HG02938 (cell line): Measurements from ENCODE around the gene BTBD8.
"Not testable (repeated sequence)": the region's sequence is repeated elsewhere in the genome, so short reads cannot be mapped to it uniquely, and the experiment has no call there.

Experiments used
- ATAC-seq: cut with Tn5 transposase; IDR thresholded peaks from one replicate; pipeline ENCODE4 v1.9.1; 2021; ENCODE audit warnings: mild to moderate bottlenecking, moderate library complexity; ENCODE audit not compliant: unreplicated experiment

BTBD8 gene

GRCh38 chr1:92080128-92080985 is at the start of gene BTBD8:
Gene BTBD8, plus strand, starts transcription at chr1:92080345. Its CDS starts 227 bp downstream, at chr1:92080572.
- peak; percentile 96 for ATAC-seq

GRCh38 chr1:92030656-92031107 is 49.5 kb upstream of the BTBD8 start:
- ATAC-seq: no peak

GRCh38 chr1:92031281-92032110 is 48.6 kb upstream of the BTBD8 start:
- ATAC-seq: no peak

GRCh38 chr1:92037400-92037799 is 42.7 kb upstream of the BTBD8 start:
- ATAC-seq: no peak

- ATAC-seq: no peak
Observed at GRCh38 chr1:92038695-92039346, 41.3 kb upstream of the BTBD8 start.

GRCh38 chr1:92040971-92041370 is 39.2 kb upstream of the BTBD8 start:
- no peak for ATAC-seq

- no peak for ATAC-seq
Observed at GRCh38 chr1:92043621-92044020, 36.5 kb upstream of the BTBD8 start.

GRCh38 chr1:92045766-92046495 is 34.2 kb upstream of the BTBD8 start:
- ATAC-seq: no peak

GRCh38 chr1:92051948-92052347 is 28.2 kb upstream of the BTBD8 start:
- ATAC-seq: no peak

- no peak for ATAC-seq
Observed at GRCh38 chr1:92065042-92065441, 15.1 kb upstream of the BTBD8 start.

GRCh38 chr1:92066321-92066720 is 13.8 kb upstream of the BTBD8 start:
- ATAC-seq: no peak

GRCh38 chr1:92070892-92071291 is 9.3 kb upstream of the BTBD8 start:
- no peak for ATAC-seq

GRCh38 chr1:92074446-92074845 is 5.7 kb upstream of the BTBD8 start:
- not testable (repeated sequence) for ATAC-seq

GRCh38 chr1:92075311-92075710 is 4.8 kb upstream of the BTBD8 start, which contains the start of gene SETSIP:
Gene SETSIP, minus strand, starts transcription at chr1:92075411. Its CDS starts 0 bp downstream, at chr1:92075411.
- ATAC-seq: no peak

GRCh38 chr1:92076363-92076762 is 3.8 kb upstream of the BTBD8 start:
- ATAC-seq: no peak

GRCh38 chr1:92078077-92078476 is 2.1 kb upstream of the BTBD8 start:
- not testable (repeated sequence) for ATAC-seq

- no peak for ATAC-seq
Observed at GRCh38 chr1:92079441-92079840, 704 bp upstream of the BTBD8 start.

- ATAC-seq: no peak
Observed at GRCh38 chr1:92081031-92081430, 886 bp downstream of the BTBD8 start.

GRCh38 chr1:92084651-92085050 is 4.5 kb downstream of the BTBD8 start:
- ATAC-seq: no peak

- no peak for ATAC-seq
Observed at GRCh38 chr1:92085727-92086126, 5.6 kb downstream of the BTBD8 start.
